ENCODE results near the gene CPVL. TPM values are rescaled to one million over a fixed set of nuclear protein-coding genes. Genes with fewer than 3 reads are reported as not detected.

The CPVL gene
- total RNA-seq, 2 experiments from 2014 or later: not detected

DNA sequence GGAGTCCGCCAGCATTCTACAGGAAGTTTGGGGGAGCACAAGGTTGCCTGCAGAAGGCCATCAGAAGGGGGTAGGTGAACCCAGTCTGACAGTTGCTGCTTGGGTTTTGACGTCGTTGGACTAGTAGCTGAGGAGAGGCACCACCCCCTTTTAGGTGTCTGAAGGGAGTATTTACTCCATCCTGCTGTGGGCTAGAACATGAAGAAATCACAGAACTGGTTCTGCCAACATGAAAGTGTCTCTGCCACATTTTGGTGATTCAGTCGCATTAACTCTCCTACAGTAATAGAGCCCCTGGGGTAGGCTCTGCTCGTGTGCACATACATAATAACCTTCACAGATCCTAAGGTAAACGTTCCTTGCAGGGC is 187.4 kb downstream of the CPVL start:
- DNase-seq: no peak
- Mint-ChIP-seq H3K27ac (no peak overlapping the region), H3K4me3 (no peak overlapping the region), H3K36me3 (ENCODE audit: low read depth) (no peaks in the 10 kb centered on the region), H3K9me3 (no peaks in the 10 kb centered on the region), H3K27me3 (ENCODE audit: low read depth) (peaks cover 50% of the 10 kb centered on the region), H3K4me1 (ENCODE audit: low read depth) (peaks cover 10% of the 10 kb centered on the region)
- intact Hi-C loops (cut with micrococcal nuclease): no loop called here
- CTCF ChIA-PET: interaction anchor here (1.2 to 3.8 kb wide), 2 partner anchors 34 to 148 kb away, joined by 3 to 72 read pairs; no protein-coding TSS in a partner anchor

DNA sequence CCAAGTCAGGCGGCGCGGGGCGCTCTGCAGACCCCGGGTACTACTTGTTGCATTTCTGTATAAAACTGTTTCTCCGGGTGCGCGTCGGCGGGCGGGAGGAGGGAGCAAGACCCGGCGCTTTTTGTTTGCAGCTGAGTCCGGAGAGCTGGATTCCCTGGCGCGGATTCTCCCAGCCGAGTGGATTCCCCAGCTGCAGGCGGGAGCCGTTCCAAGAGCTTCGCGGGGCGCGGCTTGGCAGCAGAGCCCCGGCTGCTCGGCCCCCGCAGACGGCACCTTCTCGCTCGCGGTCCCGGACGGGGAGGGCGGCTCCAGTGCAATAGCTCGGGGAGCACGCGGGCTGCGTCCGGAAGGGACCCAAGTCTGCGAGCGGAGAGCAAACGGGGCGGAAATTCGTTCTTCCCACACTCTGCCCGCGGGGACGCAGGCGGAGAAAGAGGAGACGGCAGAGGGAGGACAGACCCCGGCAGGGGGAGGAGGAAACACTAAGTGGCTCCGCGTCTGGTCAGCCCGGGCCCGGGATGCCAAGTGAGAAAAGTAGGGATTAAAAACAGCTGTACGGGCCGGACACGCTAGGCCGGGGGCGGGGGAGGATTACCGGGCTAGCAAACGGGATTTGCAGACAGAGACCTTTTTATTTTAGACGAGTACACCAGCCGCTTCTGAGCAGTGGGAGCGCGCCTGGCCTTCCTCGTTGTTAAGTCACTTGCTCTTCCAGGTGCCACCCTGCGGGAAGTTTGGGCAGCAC is 187.9 kb downstream of the CPVL start, which contains the start of gene TRIL:
TSS of gene TRIL (minus strand) at position 96 of the 745 bp plus-strand sequence. CDS start 284 bp downstream, outside the sequence.
- no peaks in the 10 kb centered on the region for H3K9me3 Mint-ChIP-seq

DNA sequence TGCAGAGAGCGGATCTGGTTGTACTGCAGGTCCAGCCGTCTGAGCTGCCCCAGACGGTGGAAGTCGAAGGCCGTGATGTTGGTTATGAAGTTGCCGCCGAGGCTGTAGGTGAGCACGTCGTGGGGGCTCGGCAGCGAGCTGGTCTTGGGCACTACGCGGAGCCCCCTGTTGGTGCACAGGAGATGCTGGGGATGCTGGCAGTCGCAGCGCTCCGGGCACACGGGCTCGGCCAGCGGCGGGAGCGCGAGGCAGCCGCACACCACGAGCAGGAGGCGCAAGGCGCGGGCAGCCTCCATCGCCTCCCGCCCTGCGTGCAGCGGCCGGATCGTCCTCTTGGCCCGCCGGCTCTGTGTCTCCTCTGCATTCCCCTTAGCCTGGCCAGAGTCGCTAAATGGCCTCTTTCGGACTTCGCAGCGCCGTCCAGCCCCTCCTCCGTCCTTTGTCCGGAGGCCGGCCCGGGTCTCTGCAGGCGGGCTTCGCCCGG is 188.5 kb downstream of the CPVL start:
- Mint-ChIP-seq H3K4me3 (peak overlapping the region; percentile 25), H3K9me3 (no peaks in the 10 kb centered on the region), H3K27me3 (ENCODE audit: low read depth) (peaks cover 50% of the 10 kb centered on the region), H3K4me1 (ENCODE audit: low read depth) (peaks cover 10% of the 10 kb centered on the region), H3K36me3 (ENCODE audit: low read depth) (no peaks in the 10 kb centered on the region), H3K27ac (no peak overlapping the region)
- intact Hi-C loops (cut with micrococcal nuclease): no loop called here
- DNase-seq: no peak
- CTCF ChIA-PET: interaction anchor here (0.6 to 3.8 kb wide), 13 partner anchors 9 to 452 kb away, joined by 3 to 72 read pairs (median 4); no protein-coding TSS in a partner anchor

More for the DNA sequence above, 187.9 kb downstream of the CPVL start, which contains the start of gene TRIL:
- H3K27me3 Mint-ChIP-seq (ENCODE audit: low read depth): peaks cover 50% of the 10 kb centered on the region
- no peak within 1 kb of the TSS for H3K27ac Mint-ChIP-seq
- no peak for DNase-seq
- intact Hi-C loops (cut with micrococcal nuclease): no loop called here
- peaks cover 10% of the 10 kb centered on the region for H3K4me1 Mint-ChIP-seq (ENCODE audit: low read depth)
- peak within 1 kb of the TSS; percentile 25 for H3K4me3 Mint-ChIP-seq
- H3K36me3 Mint-ChIP-seq (ENCODE audit: low read depth): no peaks in the 10 kb centered on the region
- CTCF ChIA-PET: interaction anchor here (1.2 to 3.8 kb wide), 5 partner anchors 10 to 148 kb away, joined by 3 to 72 read pairs (median 4); no protein-coding TSS in a partner anchor

DNA sequence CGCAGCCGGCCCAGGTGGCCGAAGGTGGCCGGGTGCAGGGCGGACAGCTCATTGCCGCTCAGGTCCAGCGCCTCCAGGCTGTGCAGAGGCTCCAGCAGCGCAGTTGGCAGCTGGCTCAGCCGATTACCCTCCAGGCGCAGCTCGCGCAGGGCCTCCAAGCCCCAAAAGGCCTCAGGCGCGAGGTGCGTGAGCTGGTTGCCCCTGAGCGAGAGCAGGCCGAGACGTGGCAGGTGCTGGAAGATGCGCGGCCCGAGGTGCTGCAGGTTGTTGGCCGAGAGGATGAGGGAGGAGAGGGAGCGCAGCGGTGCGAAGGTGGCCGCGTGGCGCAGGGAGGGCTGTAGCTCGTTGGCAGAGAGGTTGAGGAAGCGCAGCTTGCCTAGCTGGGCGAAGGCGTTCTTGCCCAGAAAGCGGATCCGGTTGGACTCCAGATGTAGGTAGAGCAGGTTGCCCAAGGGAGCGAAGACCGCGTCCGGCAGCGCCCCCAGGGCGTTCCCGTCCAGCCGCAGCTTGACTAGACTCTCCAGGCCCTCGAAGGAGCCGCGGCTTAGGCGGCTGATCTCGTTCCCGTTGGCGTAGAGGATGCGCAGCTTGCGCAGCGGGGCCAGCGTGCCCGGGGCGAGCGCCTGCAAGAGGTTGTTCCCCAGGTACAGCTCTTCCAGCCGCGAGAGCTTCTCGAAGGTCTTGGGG is 189.1 kb downstream of the CPVL start:
- intact Hi-C loops (cut with micrococcal nuclease): no loop called here
- no peaks in the 10 kb centered on the region for H3K36me3 Mint-ChIP-seq (ENCODE audit: low read depth)
- CTCF ChIA-PET: interaction anchor here (0.6 to 3.8 kb wide), 18 partner anchors 10 to 452 kb away, joined by 3 to 72 read pairs (median 4); no protein-coding TSS in a partner anchor
- H3K4me1 Mint-ChIP-seq (ENCODE audit: low read depth): peaks cover 10% of the 10 kb centered on the region
- H3K4me3 Mint-ChIP-seq: peak overlapping the region; percentile 25
- H3K27me3 Mint-ChIP-seq (ENCODE audit: low read depth): peaks cover 50% of the 10 kb centered on the region
- peak; percentile 27 for DNase-seq
- no peak overlapping the region for H3K27ac Mint-ChIP-seq
- H3K9me3 Mint-ChIP-seq: no peaks in the 10 kb centered on the region

DNA sequence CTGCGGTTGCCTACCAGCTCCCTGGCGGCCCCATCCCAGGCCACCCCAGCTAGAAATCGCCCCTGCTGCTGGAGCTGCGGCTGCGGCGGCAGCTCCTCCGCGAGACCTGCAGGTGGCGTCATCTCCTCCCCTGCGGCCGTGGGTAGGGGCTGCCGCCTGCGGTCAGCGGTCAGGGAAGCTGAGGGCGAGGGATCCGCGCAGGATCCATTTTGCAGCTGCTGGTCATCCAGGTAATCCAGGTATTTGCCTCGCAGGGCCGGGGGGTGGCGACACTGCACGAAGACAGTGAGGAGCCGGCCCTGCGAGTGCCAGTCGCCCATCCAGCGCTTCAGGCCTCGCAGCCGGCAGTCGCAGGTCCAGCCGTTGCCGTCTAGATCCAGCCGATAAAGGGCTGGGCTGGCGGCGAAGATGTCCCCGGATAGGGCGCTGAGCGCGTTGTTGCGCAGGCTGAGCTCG is 189.7 kb downstream of the CPVL start:
- peaks cover 48% of the 10 kb centered on the region for H3K27me3 Mint-ChIP-seq (ENCODE audit: low read depth)
- DNase-seq: peak; percentile 47
- intact Hi-C loops (cut with micrococcal nuclease): loop anchor here (1.0 kb wide), 3 partner anchors 29 to 150 kb away; no protein-coding TSS in a partner anchor
- H3K27ac Mint-ChIP-seq: no peak overlapping the region
- H3K4me1 Mint-ChIP-seq (ENCODE audit: low read depth): peaks cover 10% of the 10 kb centered on the region
- H3K9me3 Mint-ChIP-seq: no peaks in the 10 kb centered on the region
- no peaks in the 10 kb centered on the region for H3K36me3 Mint-ChIP-seq (ENCODE audit: low read depth)
- CTCF ChIA-PET: interaction anchor here (0.7 to 3.8 kb wide), 16 partner anchors 9 to 453 kb away, joined by 3 to 72 read pairs (median 4); no protein-coding TSS in a partner anchor
- H3K4me3 Mint-ChIP-seq: no peak overlapping the region

DNA sequence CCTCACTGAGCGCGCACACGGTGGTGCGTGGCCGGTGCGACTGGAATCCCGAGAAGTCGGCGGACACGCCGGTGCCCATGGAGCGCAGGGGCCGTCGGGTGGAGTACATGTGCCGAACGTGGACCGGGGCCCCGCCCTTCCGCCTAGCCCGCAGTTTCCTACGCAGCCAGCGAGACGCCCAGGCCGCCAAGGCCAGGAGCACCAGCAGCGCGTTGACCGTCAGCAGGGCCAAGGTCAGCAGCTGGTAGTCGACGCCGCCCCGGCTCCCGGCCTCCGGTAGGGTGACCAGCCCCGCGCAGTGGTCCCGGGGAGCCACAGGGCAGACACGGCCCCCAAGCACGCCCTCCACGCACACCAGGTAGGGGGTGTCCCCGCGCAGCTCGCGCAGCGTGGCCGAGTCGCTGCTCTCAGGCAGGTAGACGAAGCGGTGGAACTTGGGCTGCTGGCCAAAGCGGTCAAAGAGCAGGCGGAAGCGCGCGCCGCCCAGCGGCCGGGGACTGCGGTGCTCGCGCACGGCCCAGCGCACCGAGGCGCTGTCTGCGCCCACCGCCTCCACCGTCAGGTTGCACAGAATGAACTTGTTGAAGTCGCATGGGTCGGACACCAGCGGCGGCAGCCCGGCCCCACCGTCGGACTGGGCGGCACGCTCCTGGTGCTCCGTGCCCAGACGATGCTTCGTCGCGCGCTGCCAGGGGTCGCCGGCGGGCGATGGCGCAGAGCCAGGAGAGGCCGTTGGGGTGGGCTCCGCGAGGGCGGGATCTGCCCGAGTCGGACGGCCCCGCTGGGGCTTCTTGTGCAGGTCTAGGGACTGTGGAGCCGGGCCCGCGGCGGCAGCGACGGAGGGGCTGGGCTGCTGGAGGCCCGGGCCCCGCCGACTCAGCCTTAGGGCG is 190.4 kb downstream of the CPVL start:
- Mint-ChIP-seq H3K27ac (no peak overlapping the region), H3K9me3 (no peaks in the 10 kb centered on the region), H3K4me3 (no peak overlapping the region), H3K4me1 (ENCODE audit: low read depth) (peaks cover 10% of the 10 kb centered on the region), H3K36me3 (ENCODE audit: low read depth) (no peaks in the 10 kb centered on the region), H3K27me3 (ENCODE audit: low read depth) (peaks cover 50% of the 10 kb centered on the region)
- DNase-seq: peak; percentile 50
- CTCF ChIA-PET: interaction anchor here (0.7 to 3.8 kb wide), 15 partner anchors 8 to 453 kb away, joined by 3 to 72 read pairs (median 3); no protein-coding TSS in a partner anchor
- intact Hi-C loops (cut with micrococcal nuclease): loop anchor here (1.0 kb wide), 3 partner anchors 29 to 150 kb away; no protein-coding TSS in a partner anchor

DNA sequence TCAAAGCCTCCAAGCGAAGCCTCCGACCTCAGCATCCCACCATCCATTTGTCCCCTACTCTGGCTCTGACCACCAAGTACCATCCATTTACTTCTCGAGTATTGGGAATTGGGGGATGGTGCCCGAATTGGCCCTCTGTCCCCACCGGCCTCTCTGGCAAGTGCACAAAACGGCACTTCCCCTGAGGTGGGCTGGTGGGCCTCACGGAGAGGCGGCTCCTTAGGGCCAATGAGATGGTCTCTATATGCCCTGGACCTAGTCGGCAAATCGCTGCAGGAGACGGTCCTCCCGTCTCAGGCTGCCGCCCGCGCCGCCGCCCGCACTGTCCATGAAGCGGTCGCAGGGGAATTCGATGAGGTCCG is 191.0 kb downstream of the CPVL start:
- Mint-ChIP-seq H3K4me1 (ENCODE audit: low read depth) (peaks cover 10% of the 10 kb centered on the region), H3K27ac (no peak overlapping the region), H3K9me3 (no peaks in the 10 kb centered on the region), H3K36me3 (ENCODE audit: low read depth) (no peaks in the 10 kb centered on the region), H3K27me3 (ENCODE audit: low read depth) (peaks cover 51% of the 10 kb centered on the region), H3K4me3 (no peak overlapping the region)
- CTCF ChIA-PET: interaction anchor here (0.8 to 3.8 kb wide), 5 partner anchors 14 to 151 kb away, joined by 3 to 72 read pairs (median 3); no protein-coding TSS in a partner anchor
- DNase-seq: no peak
- intact Hi-C loops (cut with micrococcal nuclease): no loop called here

DNA sequence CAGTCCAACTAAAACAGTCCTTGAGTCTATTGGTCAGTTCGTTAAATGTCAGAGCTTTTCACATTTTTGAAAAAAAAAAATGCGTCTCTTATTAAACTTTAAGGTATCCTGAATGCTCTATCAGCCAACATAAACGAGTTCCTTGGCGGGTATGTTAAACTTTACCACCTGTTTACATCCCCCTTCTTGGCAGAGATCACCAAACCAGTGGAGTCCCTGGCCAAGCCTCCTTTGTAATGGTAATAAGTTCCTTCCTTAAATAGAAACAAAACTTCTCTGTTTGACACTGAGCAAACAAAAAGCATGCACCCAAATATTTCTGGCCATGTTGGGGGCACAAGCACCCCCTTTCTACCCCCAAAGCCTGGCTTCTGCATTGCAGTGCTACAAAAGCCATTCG is 191.4 kb downstream of the CPVL start:
- no peak for DNase-seq
- CTCF ChIA-PET: interaction anchor here (1.2 to 1.4 kb wide), 2 partner anchors 112 to 137 kb away, joined by 3 read pairs; no protein-coding TSS in a partner anchor

DNA sequence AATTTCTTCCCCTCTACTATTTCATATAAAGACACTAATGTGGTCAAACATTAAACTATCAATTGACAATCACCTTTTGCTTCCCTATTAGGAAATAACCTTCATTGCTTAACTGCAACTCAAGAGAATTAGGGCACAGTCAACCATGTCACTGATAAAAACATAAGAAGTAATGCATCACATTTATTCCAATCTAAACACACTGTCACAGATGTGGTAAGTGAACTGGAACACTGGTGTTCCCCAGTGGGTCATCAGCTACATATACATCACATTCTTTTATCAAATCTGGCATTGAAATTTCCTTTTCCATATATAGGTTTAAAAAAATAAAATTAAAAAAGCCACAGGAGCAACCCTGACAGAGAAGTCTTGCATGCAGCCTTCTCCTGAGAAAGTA is 191.9 kb downstream of the CPVL start:
- H3K36me3 Mint-ChIP-seq (ENCODE audit: low read depth): no peaks in the 10 kb centered on the region
- CTCF ChIA-PET: interaction anchor here (1.4 kb wide), 1 partner anchor 137 kb away, joined by 3 read pairs; no protein-coding TSS in a partner anchor

More for the DNA sequence above, 191.4 kb downstream of the CPVL start:
- H3K9me3 Mint-ChIP-seq: no peaks in the 10 kb centered on the region
- H3K36me3 Mint-ChIP-seq (ENCODE audit: low read depth): no peaks in the 10 kb centered on the region
- H3K4me1 Mint-ChIP-seq (ENCODE audit: low read depth): peaks cover 10% of the 10 kb centered on the region
- no peak overlapping the region for H3K27ac Mint-ChIP-seq
- H3K4me3 Mint-ChIP-seq: no peak overlapping the region
- H3K27me3 Mint-ChIP-seq (ENCODE audit: low read depth): peaks cover 49% of the 10 kb centered on the region
- intact Hi-C loops (cut with micrococcal nuclease): no loop called here

DNA sequence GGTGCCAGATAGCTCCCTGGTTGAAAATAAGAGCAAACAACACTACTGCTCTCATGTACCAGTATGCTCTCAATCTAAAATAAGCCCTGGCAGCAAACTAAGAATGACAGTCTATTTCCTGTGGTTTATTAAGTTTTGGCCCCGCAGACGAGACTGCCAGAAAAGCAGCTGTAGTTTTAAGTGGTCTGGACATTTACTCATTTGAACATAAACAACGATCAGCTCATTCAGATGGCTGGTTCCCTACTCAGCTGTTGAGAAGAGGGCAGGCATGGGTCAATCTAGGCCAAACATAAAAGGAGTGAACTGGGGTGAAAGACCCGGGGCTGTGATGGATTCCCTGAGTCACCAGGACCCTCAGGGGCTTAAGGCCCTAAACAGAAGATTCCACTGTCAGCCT is 192.7 kb downstream of the CPVL start:
- intact Hi-C loops (cut with micrococcal nuclease): no loop called here
- Mint-ChIP-seq H3K36me3 (ENCODE audit: low read depth) (no peaks in the 10 kb centered on the region), H3K27ac (no peak overlapping the region), H3K4me1 (ENCODE audit: low read depth) (peaks cover 10% of the 10 kb centered on the region), H3K27me3 (ENCODE audit: low read depth) (peaks cover 41% of the 10 kb centered on the region), H3K4me3 (no peak overlapping the region), H3K9me3 (no peaks in the 10 kb centered on the region)
- DNase-seq: no peak
- CTCF ChIA-PET: interaction anchor here (0.5 to 1.4 kb wide), 3 partner anchors 26 to 458 kb away, joined by 3 to 5 read pairs (median 4); no protein-coding TSS in a partner anchor

More for the DNA sequence above, 191.9 kb downstream of the CPVL start:
- Mint-ChIP-seq H3K27ac (no peak overlapping the region), H3K27me3 (ENCODE audit: low read depth) (peaks cover 49% of the 10 kb centered on the region), H3K9me3 (no peaks in the 10 kb centered on the region), H3K4me3 (no peak overlapping the region), H3K4me1 (ENCODE audit: low read depth) (peaks cover 10% of the 10 kb centered on the region)
- DNase-seq: no peak
- intact Hi-C loops (cut with micrococcal nuclease): no loop called here
